GM12801 (cell line): Measurements from ENCODE around the gene PPARG.

ENCODE experiments used
- CTCF ChIP-seq: IDR thresholded peaks from one replicate; pipeline ENCODE4 v1.5.1; 2011; ENCODE audit warnings: control low read depth; ENCODE audit not compliant: insufficient read length; ENCODE audit errors: extremely low read depth

PPARG gene

GRCh38 chr3:12421132-12421531 lies 132.3 kb downstream of the PPARG start:
- no peak for TF ChIP-seq CTCF

GRCh38 chr3:12423131-12423530 lies 134.3 kb downstream of the PPARG start:
- no peak for TF ChIP-seq CTCF

GRCh38 chr3:12423918-12424630 lies 135.2 kb downstream of the PPARG start:
- TF ChIP-seq CTCF: no peak

GRCh38 chr3:12424635-12425319 lies 135.9 kb downstream of the PPARG start:
- no peak for TF ChIP-seq CTCF

GRCh38 chr3:12425850-12426579 lies 137.1 kb downstream of the PPARG start:
- no peak for TF ChIP-seq CTCF

- no peak for TF ChIP-seq CTCF
These were observed 138.7 kb downstream of the PPARG start for GRCh38 chr3:12427551-12427950.

GRCh38 chr3:12428126-12428525 lies 139.3 kb downstream of the PPARG start:
- no peak for TF ChIP-seq CTCF
